K562 (cell line): ENCODE data around the gene LMBR1L. TPM values are rescaled to one million over a fixed set of nuclear protein-coding genes. Genes with fewer than 3 reads are reported as not detected.

Experiments used
- ARID4B ChIP-seq: sonication (generic); formaldehyde crosslinking; IDR thresholded peaks from 2 replicates; pipeline ENCODE4 v1.8.0; 2022; ENCODE audit warnings: mild to moderate bottlenecking, missing genetic modification reagents
- GATAD2B ChIP-seq: fragments of 450-650 bp; IDR thresholded peaks from 2 replicates; pipeline ENCODE4 v1.6.1; 2017; ENCODE audit warnings: mild to moderate bottlenecking, borderline replicate concordance
- GTF2F1 ChIP-seq: IDR thresholded peaks from 2 replicates; pipeline ENCODE4 v1.6.1; 2011; ENCODE audit warnings: low read depth, low read length, improper control_type of control experiment
- MBD2 ChIP-seq: sonication (generic); IDR thresholded peaks from 2 replicates; pipeline ENCODE4 v1.6.1; 2016; ENCODE audit warnings: low read depth, borderline replicate concordance
- MEF2A ChIP-seq: IDR thresholded peaks from 2 replicates; pipeline ENCODE4 v1.6.1; 2011; ENCODE audit warnings: low read depth, mild to moderate bottlenecking, low read length, moderate library complexity; ENCODE audit not compliant: control insufficient read depth
- NONO ChIP-seq, 2 experiments: fragments of 200-400 bp in 1 of 2; fragments of 450-650 bp in 1 of 2; formaldehyde crosslinking in 1 of 2; IDR thresholded peaks; 2 replicates each; pipeline ENCODE4 v1.6.1; 2017; ENCODE audit warnings: low read depth in 2 of 2, mild to moderate bottlenecking in 2 of 2, moderate library complexity in 2 of 2, low read length in 1 of 2
- PURB ChIP-seq: sonication (generic); formaldehyde crosslinking; IDR thresholded peaks from 2 replicates; pipeline ENCODE4 v1.9.0; 2021; ENCODE audit warnings: low read depth, mild to moderate bottlenecking, missing genetic modification reagents
- SAFB2 ChIP-seq: fragments of 200-400 bp; formaldehyde crosslinking; IDR thresholded peaks from 2 replicates; pipeline ENCODE4 v1.6.1; 2018; ENCODE audit warnings: borderline replicate concordance, low read length, low read depth, moderate library complexity; ENCODE audit not compliant: severe bottlenecking
- SIN3B ChIP-seq: fragments of 450-650 bp; IDR thresholded peaks from 2 replicates; pipeline ENCODE4 v1.6.1; 2017; ENCODE audit warnings: low read depth, mild to moderate bottlenecking, moderate library complexity
- SNAPC5 ChIP-seq: fragments of 250-450 bp; sonication (Bioruptor Pico); IDR thresholded peaks from 2 replicates; pipeline ENCODE4 v1.8.0; 2021; ENCODE audit warnings: moderate library complexity, mild to moderate bottlenecking, inconsistent platforms
- STAG1 ChIP-seq: sonication (generic); formaldehyde crosslinking; IDR thresholded peaks from 2 replicates; pipeline ENCODE4 v1.5.0; 2020; ENCODE audit warnings: missing genetic modification reagents, borderline replicate concordance
- XRCC3 ChIP-seq: fragments of 450-650 bp; IDR thresholded peaks from 2 replicates; pipeline ENCODE4 v1.6.1; 2017; ENCODE audit warnings: mild to moderate bottlenecking, moderate library complexity
- ZBTB8A ChIP-seq: fragments of 450-650 bp; IDR thresholded peaks from 2 replicates; pipeline ENCODE4 v1.6.1; 2018; ENCODE audit warnings: mild to moderate bottlenecking, moderate library complexity; ENCODE audit not compliant: partially characterized antibody
- ZNF717 ChIP-seq: fragments of 250-450 bp; sonication (Bioruptor Pico); IDR thresholded peaks from 2 replicates; pipeline ENCODE4 v1.5.0; 2021
- polyA plus RNA-seq, 8 experiments: library from polyadenylated mRNA; depleted of rRNA in 4 of 8; stranded (reverse) in 5 of 8; unstranded in 3 of 8; fragments of >200 nt; fragmentation: Nextera tagmentation in 2 of 8; fragmentation: Illumina TruSeq in 1 of 8; extraction: Ambion mirVana in 2 of 8; extraction: Trizol in 1 of 8; gene quantifications; 2 replicates each; pipeline versions ENCODE4 v1.2.1 to v1.2.3, GENCODE V29; 2011 to 2014; ENCODE audit warnings: inconsistent platforms in 1 of 8, missing spikeins in 1 of 8
- total RNA-seq, 7 experiments: library from RNA; depleted of rRNA in 6 of 7; stranded (reverse); fragments of >200 nt in 6 of 7; fragmentation: Illumina TruSeq in 2 of 7; extraction: Trizol in 2 of 7; gene quantifications; 2 replicates each; pipeline versions ENCODE4 v1.2.1 to v1.2.3, GENCODE V29; 2011 to 2021; ENCODE audit warnings: low replicate concordance in 1 of 7
- TF ChIP-seq, protein P1 (sequence below): sonication (generic); formaldehyde crosslinking; IDR thresholded peaks from 2 replicates; pipeline ENCODE4 v1.8.0; 2023; ENCODE audit warnings: mild to moderate bottlenecking, missing genetic modification reagents
- TF ChIP-seq, protein P2 (sequence below): sonication (generic); formaldehyde crosslinking; IDR thresholded peaks from 2 replicates; pipeline ENCODE4 v1.8.1; 2023; ENCODE audit warnings: mild to moderate bottlenecking, missing genetic modification reagents, moderate library complexity
- TF ChIP-seq, protein P3 (sequence below): fragments of 450-650 bp; IDR thresholded peaks from 2 replicates; pipeline ENCODE4 v1.6.1; 2018; ENCODE audit warnings: mild to moderate bottlenecking, low read depth; ENCODE audit not compliant: partially characterized antibody

LMBR1L gene
- total and polyA plus RNA-seq, 9 of the 15 experiments (the other 6 are each of a cell fraction or from before 2014, with no cell fraction given) = 2.5 to 57.0 (median 31.1) TPM

DNA sequence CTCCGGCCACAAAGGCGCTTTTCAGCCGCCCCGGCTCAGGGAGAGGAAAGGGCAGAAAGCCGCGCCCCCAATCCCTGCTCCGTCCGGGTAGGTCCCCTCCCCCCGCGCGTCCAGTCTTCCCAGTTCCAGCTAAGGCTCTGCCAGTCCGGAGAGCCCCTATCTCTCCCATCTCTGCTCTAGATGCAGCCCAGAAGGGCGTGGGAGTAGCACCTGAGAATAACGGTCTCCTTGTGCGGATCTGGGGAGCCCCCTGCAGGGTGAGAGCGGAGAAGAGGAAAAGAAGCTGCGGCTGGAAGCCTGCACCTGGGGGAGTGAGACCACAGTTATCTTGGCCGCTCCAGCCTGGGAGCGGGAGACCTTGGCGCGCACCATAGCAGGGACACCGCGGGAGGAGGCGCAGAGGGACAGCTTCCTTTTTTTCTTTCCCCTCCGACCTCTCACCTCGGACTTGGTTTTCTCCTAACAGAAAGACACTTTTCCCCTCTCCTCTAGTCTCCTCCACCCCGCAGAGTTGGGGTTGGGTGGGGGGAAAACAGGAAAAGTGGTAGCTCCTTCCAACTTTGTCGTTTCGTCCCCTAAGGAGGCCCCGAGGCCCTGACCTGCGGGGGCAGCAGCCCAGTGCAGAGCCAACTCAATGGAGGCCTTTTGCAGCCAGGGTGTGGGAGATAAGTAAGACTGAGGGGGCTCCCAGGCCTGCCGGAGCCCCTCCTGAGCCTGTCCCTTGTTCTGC lies 18.4 kb downstream of the LMBR1L start (continued):
- peak; percentile 90 for TF ChIP-seq MBD2
- 0 out of 2 replicates have a peak, but pooled peaks have one; percentile 41 for TF ChIP-seq MEF2A
- TF ChIP-seq PURB (CRISPR knock-in tag) = no peak
- TF ChIP-seq, protein P1, sequence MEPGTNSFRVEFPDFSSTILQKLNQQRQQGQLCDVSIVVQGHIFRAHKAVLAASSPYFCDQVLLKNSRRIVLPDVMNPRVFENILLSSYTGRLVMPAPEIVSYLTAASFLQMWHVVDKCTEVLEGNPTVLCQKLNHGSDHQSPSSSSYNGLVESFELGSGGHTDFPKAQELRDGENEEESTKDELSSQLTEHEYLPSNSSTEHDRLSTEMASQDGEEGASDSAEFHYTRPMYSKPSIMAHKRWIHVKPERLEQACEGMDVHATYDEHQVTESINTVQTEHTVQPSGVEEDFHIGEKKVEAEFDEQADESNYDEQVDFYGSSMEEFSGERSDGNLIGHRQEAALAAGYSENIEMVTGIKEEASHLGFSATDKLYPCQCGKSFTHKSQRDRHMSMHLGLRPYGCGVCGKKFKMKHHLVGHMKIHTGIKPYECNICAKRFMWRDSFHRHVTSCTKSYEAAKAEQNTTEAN (CRISPR knock-in tag) = no peak; the same call in 1 of the 2 replicates
- peak; percentile 73; the same call in 1 of the 2 replicates for TF ChIP-seq ARID4B (CRISPR knock-in tag)
- no peak for TF ChIP-seq SNAPC5 (CRISPR knock-in tag)
- TF ChIP-seq, protein P2, sequence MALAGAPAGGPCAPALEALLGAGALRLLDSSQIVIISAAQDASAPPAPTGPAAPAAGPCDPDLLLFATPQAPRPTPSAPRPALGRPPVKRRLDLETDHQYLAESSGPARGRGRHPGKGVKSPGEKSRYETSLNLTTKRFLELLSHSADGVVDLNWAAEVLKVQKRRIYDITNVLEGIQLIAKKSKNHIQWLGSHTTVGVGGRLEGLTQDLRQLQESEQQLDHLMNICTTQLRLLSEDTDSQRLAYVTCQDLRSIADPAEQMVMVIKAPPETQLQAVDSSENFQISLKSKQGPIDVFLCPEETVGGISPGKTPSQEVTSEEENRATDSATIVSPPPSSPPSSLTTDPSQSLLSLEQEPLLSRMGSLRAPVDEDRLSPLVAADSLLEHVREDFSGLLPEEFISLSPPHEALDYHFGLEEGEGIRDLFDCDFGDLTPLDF (CRISPR knock-in tag) = peak; percentile 75
- no peak for TF ChIP-seq STAG1 (CRISPR knock-in tag)
- TF ChIP-seq ZNF717 (CRISPR knock-in tag) = no peak
- TF ChIP-seq NONO (IDR thresholded peaks at IDR 0.05; ENCODE audit: low read depth in 2 of 2, low read length in 1 of 2) = peak in 1 of 2 experiments; percentile 96; a peak in 2 of 4 replicates
- TF ChIP-seq SAFB2 = no peak
- TF ChIP-seq GATAD2B = peak; percentile 80; the same call in 1 of the 2 replicates
- TF ChIP-seq ZBTB8A = no peak
- TF ChIP-seq, protein P3, sequence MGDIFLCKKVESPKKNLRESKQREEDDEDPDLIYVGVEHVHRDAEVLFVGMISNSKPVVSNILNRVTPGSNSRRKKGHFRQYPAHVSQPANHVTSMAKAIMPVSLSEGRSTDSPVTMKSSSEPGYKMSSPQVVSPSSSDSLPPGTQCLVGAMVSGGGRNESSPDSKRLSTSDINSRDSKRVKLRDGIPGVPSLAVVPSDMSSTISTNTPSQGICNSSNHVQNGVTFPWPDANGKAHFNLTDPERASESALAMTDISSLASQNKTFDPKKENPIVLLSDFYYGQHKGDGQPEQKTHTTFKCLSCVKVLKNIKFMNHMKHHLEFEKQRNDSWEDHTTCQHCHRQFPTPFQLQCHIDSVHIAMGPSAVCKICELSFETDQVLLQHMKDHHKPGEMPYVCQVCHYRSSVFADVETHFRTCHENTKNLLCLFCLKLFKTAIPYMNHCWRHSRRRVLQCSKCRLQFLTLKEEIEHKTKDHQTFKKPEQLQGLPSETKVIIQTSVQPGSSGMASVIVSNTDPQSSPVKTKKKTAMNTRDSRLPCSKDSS = no peak
- no peak for TF ChIP-seq GTF2F1
- no peak for TF ChIP-seq SIN3B
- TF ChIP-seq XRCC3 = no peak
